CD4-positive, alpha-beta memory T cell (primary cell): ENCODE data around the gene ODF2L. TPM values are rescaled to one million over a fixed set of nuclear protein-coding genes. Genes with fewer than 3 reads are reported as not detected.

Source experiments
- CTCF ChIA-PET: fragments of 350-600 bp; sonication (Branson Sonifier 250); formaldehyde crosslinking; loops from one replicate; lab custom pipeline; 2021; ENCODE audit warnings: inconsistent platforms; ENCODE audit not compliant: partially characterized antibody; lab: Charles Lee
- POLR2A ChIA-PET: fragments of 350-600 bp; sonication (Branson Sonifier 250); formaldehyde crosslinking; loops from one replicate; lab custom pipeline; 2021; ENCODE audit not compliant: partially characterized antibody; lab: Charles Lee
- DNase-seq, 5 donors: peaks; one replicate each; pipeline versions ENCODE4 v3.0.0 to v3.0.0-alpha.2; 2020 to 2022; ENCODE audit warnings: mixed read lengths in 1 of 5
- H3K27ac ChIP-seq: one replicate; pipeline ENCODE4 v1.7.0; 2013; ENCODE audit warnings: low read depth, low read length
- H3K27me3 ChIP-seq: 2 replicates; pipeline ENCODE4 v1.7.0; 2013; ENCODE audit warnings: mild to moderate bottlenecking, low read length, moderate library complexity; ENCODE audit not compliant: insufficient read depth
- H3K36me3 ChIP-seq: 2 replicates; pipeline ENCODE4 v1.7.0; 2013; ENCODE audit warnings: mild to moderate bottlenecking, low read length, moderate library complexity; ENCODE audit not compliant: insufficient read depth
- H3K4me1 ChIP-seq: 2 replicates; pipeline ENCODE4 v1.7.0; 2013; ENCODE audit warnings: mild to moderate bottlenecking, low read length, moderate library complexity; ENCODE audit not compliant: insufficient read depth
- H3K4me3 ChIP-seq, 2 donors: one replicate each; pipeline ENCODE4 v1.7.0; 2013; ENCODE audit warnings: low read length in 2 of 2, mild to moderate bottlenecking in 1 of 2
- H3K9me3 ChIP-seq, 2 donors: one replicate each; pipeline ENCODE4 v1.7.0; 2013; ENCODE audit warnings: low read length in 2 of 2, control low read depth in 1 of 2; ENCODE audit not compliant: control insufficient read depth in 1 of 2
- H3K27ac Mint-ChIP-seq, 7 donors: one replicate each; pipeline ENCODE4 v1.8.0; 2020 to 2021; ENCODE audit warnings: mixed read lengths in 7 of 7, mild to moderate bottlenecking in 6 of 7, inconsistent platforms in 3 of 7, moderate library complexity in 3 of 7
- H3K27me3 Mint-ChIP-seq, 2 donors: one replicate each; pipeline ENCODE4 v1.8.0; 2020 to 2021; ENCODE audit warnings: mixed read lengths in 2 of 2
- H3K36me3 Mint-ChIP-seq, 2 donors: one replicate each; pipeline ENCODE4 v1.8.0; 2020 to 2021; ENCODE audit warnings: mixed read lengths in 2 of 2, inconsistent platforms in 1 of 2, mild to moderate bottlenecking in 1 of 2
- H3K4me1 Mint-ChIP-seq, 4 donors: one replicate each; pipeline ENCODE4 v1.8.0; 2020 to 2021; ENCODE audit warnings: mixed read lengths in 4 of 4, mild to moderate bottlenecking in 1 of 4
- H3K4me3 Mint-ChIP-seq, 8 donors: one replicate each; pipeline ENCODE4 v1.8.0; 2020 to 2021; ENCODE audit warnings: mixed read lengths in 8 of 8, mild to moderate bottlenecking in 7 of 8, moderate library complexity in 6 of 8, inconsistent platforms in 3 of 8
- H3K9me3 Mint-ChIP-seq, 8 donors: one replicate each; pipeline ENCODE4 v1.8.0; 2020 to 2021; ENCODE audit warnings: mixed read lengths in 8 of 8, mild to moderate bottlenecking in 5 of 8, inconsistent platforms in 3 of 8, moderate library complexity in 1 of 8
- intact Hi-C: fragments of 100-400 bp; cut with micrococcal nuclease; formaldehyde crosslinking; loops from one replicate; pipeline ENCODE4 v1.15.1; 2023
- polyA plus RNA-seq, 2 donors: library from polyadenylated mRNA; unstranded; fragments of 300-500 nt; fragmentation: Illumina TruSeq; gene quantifications; one replicate each; pipeline ENCODE4 v1.2.3, GENCODE V29; 2021
- total RNA-seq, 2 experiments: library from RNA; stranded (reverse); gene quantifications; one replicate each; pipeline ENCODE4 v1.2.3, GENCODE V29; 2021

The ODF2L gene
- total and polyA plus RNA-seq, 4 experiments from 2014 or later = 60.0 to 98.3 (median 78.8) TPM

- no peak overlapping the region for H3K27ac Mint-ChIP-seq
- peaks cover 0 to 14% (median 3%) of the 10 kb centered on the region in 8 donors for H3K9me3 Mint-ChIP-seq
- no peaks in the 10 kb centered on the region for H3K9me3 ChIP-seq
- H3K4me3 ChIP-seq = no peak overlapping the region
- POLR2A ChIA-PET = no interaction called here
- H3K36me3 Mint-ChIP-seq = peaks cover 0 to 1% of the 10 kb centered on the region in 2 donors
- H3K27me3 Mint-ChIP-seq = peaks cover 3% of the 10 kb centered on the region in 2 donors
- no peaks in the 10 kb centered on the region for H3K4me1 ChIP-seq
- H3K27ac ChIP-seq = no peak overlapping the region
- intact Hi-C loops = no loop called here
- peaks cover 0 to 2% (median 0%) of the 10 kb centered on the region in 4 donors for H3K4me1 Mint-ChIP-seq
- CTCF ChIA-PET = no interaction called here
- no peak overlapping the region for H3K4me3 Mint-ChIP-seq
- DNase-seq = no peak
- no peaks in the 10 kb centered on the region for H3K27me3 ChIP-seq
- no peaks in the 10 kb centered on the region for H3K36me3 ChIP-seq
These were observed 60.2 kb downstream of the ODF2L start for GRCh38 chr1:86335916-86336315.

- H3K4me1 ChIP-seq = no peaks in the 10 kb centered on the region
- DNase-seq = no peak
- Mint-ChIP-seq H3K4me3 (no peak overlapping the region), H3K27ac (peak overlapping the region in 1 of 7 donors; percentile 29), H3K27me3 (peaks cover 0 to 8% of the 10 kb centered on the region in 2 donors), H3K9me3 (peaks cover 0 to 2% (median 0%) of the 10 kb centered on the region in 8 donors), H3K4me1 (no peaks in the 10 kb centered on the region), H3K36me3 (no peaks in the 10 kb centered on the region)
- no peak overlapping the region for H3K27ac ChIP-seq
- no peak overlapping the region for H3K4me3 ChIP-seq
- intact Hi-C loops = no loop called here
- POLR2A ChIA-PET = no interaction called here
- no peaks in the 10 kb centered on the region for H3K36me3 ChIP-seq
- CTCF ChIA-PET = interaction anchor here (1.4 kb wide), 1 partner anchor 176 kb away, joined by 3 read pairs; no protein-coding TSS in a partner anchor
- H3K9me3 ChIP-seq = no peaks in the 10 kb centered on the region
- no peaks in the 10 kb centered on the region for H3K27me3 ChIP-seq
These were observed 70.9 kb downstream of the ODF2L start for GRCh38 chr1:86325264-86325663.

DNA sequence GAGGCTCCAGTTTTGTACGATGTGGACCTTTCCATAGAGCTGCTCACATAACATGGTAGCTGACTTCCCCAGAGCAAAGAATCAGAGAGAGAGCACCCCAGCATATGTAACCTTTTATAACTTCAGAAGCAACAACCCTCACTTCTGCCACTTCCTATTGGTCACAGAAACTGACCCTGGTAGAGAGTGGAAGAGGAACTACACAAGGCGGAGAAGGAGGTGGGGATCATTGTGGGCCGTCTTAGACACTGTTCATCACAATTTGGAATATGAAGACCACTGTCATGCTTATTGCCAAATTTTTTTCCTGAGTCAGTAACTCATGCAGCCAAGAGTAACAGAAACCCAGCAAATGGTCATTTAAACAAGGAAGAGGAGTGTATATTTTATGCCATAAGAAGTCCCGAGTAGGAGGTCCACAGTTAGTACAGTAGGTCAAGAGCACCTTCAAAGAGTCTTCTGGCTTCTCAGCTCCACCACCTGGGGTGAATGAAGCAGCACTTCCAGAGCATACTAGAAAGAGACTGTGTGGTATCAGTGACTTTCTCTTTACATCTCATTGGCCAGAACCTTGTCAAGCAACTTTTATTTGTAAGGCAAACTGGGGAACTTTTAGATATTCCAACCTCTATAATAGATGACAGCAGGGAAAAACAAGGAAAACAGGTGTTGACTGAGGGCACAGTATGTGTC, 71.8 kb downstream of the ODF2L start:
- intact Hi-C loops = no loop called here
- no peaks in the 10 kb centered on the region for H3K4me1 Mint-ChIP-seq
- Histone ChIP-seq H3K4me3 (no peak overlapping the region), H3K27ac (no peak overlapping the region), H3K27me3 (no peaks in the 10 kb centered on the region), H3K36me3 (no peaks in the 10 kb centered on the region), H3K4me1 (no peaks in the 10 kb centered on the region), H3K9me3 (no peaks in the 10 kb centered on the region)
- no peaks in the 10 kb centered on the region for H3K36me3 Mint-ChIP-seq
- ChIA-PET POLR2A (no interaction called here), CTCF (no interaction called here)
- H3K9me3 Mint-ChIP-seq = peaks cover 0 to 2% (median 0%) of the 10 kb centered on the region in 8 donors
- no peak overlapping the region for H3K4me3 Mint-ChIP-seq
- no peak for DNase-seq
- H3K27ac Mint-ChIP-seq = no peak overlapping the region
- peaks cover 0 to 4% of the 10 kb centered on the region in 2 donors for H3K27me3 Mint-ChIP-seq

GRCh38 chr1:86322241-86322640, 73.9 kb downstream of the ODF2L start:
- no peak overlapping the region for H3K27ac Mint-ChIP-seq
- CTCF ChIA-PET = no interaction called here
- intact Hi-C loops = no loop called here
- Histone ChIP-seq H3K9me3 (no peaks in the 10 kb centered on the region), H3K36me3 (no peaks in the 10 kb centered on the region), H3K4me1 (no peaks in the 10 kb centered on the region), H3K27ac (no peak overlapping the region), H3K4me3 (no peak overlapping the region), H3K27me3 (no peaks in the 10 kb centered on the region)
- H3K27me3 Mint-ChIP-seq = peaks cover 0 to 6% of the 10 kb centered on the region in 2 donors
- H3K36me3 Mint-ChIP-seq = no peaks in the 10 kb centered on the region
- no peaks in the 10 kb centered on the region for H3K4me1 Mint-ChIP-seq
- POLR2A ChIA-PET = no interaction called here
- H3K4me3 Mint-ChIP-seq = no peak overlapping the region
- no peak for DNase-seq
- peaks cover 0 to 1% (median 0%) of the 10 kb centered on the region in 8 donors for H3K9me3 Mint-ChIP-seq

DNA sequence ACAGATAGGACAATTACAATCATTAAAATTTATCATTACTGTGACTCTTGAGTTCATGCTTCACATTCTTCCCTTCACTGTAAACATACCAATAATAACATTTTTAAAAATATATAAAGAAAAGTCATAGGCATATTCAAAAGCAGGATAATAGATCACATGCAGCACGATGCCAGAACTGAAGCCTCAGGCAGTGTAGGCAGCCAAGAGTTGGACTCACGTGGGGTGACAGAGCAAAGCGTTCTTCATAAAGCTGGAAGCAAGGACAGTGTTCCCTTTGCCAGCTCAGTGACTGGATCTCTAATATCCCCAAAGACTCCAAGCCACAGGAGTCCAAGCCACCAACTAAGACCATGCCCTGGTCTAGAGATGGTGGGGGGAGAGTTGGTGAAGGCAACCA, 77.7 kb downstream of the ODF2L start:
- H3K27me3 ChIP-seq = no peaks in the 10 kb centered on the region
- no peaks in the 10 kb centered on the region for H3K9me3 ChIP-seq
- no peaks in the 10 kb centered on the region for H3K36me3 ChIP-seq
- no peaks in the 10 kb centered on the region for H3K4me1 ChIP-seq
- H3K27ac ChIP-seq = no peak overlapping the region
- ChIA-PET POLR2A (no interaction called here), CTCF (no interaction called here)
- DNase-seq = no peak
- H3K4me1 Mint-ChIP-seq = no peaks in the 10 kb centered on the region
- no peaks in the 10 kb centered on the region for H3K36me3 Mint-ChIP-seq
- H3K4me3 Mint-ChIP-seq = no peak overlapping the region
- peak overlapping the region in 1 of 7 donors; percentile 3 for H3K27ac Mint-ChIP-seq
- intact Hi-C loops = no loop called here
- H3K9me3 Mint-ChIP-seq = no peaks in the 10 kb centered on the region
- no peak overlapping the region for H3K4me3 ChIP-seq
- peaks cover 3 to 4% of the 10 kb centered on the region in 2 donors for H3K27me3 Mint-ChIP-seq

DNA sequence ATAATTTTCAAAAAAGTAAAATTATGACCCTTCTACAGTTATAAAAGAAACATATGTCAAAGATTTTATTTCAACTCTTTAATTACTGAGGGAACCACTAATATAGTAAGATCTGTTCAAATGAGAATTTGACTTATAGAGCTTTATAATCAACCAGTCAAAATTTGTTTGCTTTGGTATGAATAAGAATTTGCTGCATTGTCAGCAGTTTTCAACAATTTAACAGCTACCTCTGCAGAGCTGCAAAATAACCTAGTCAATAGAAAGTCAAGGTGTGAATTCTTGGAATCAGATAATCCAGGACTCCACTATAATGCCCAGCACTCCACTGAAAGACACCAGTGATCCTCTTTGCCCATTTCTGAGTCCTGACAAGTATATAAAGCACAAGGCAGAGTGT, 78.2 kb downstream of the ODF2L start:
- H3K4me1 Mint-ChIP-seq = no peaks in the 10 kb centered on the region
- H3K27me3 Mint-ChIP-seq = peaks cover 3 to 4% of the 10 kb centered on the region in 2 donors
- intact Hi-C loops = no loop called here
- H3K27ac ChIP-seq = no peak overlapping the region
- POLR2A ChIA-PET = no interaction called here
- no peaks in the 10 kb centered on the region for H3K27me3 ChIP-seq
- no peaks in the 10 kb centered on the region for H3K9me3 ChIP-seq
- DNase-seq = no peak
- no peaks in the 10 kb centered on the region for H3K4me1 ChIP-seq
- no peaks in the 10 kb centered on the region for H3K36me3 Mint-ChIP-seq
- H3K4me3 ChIP-seq = no peak overlapping the region
- H3K36me3 ChIP-seq = no peaks in the 10 kb centered on the region
- H3K9me3 Mint-ChIP-seq = no peaks in the 10 kb centered on the region
- H3K4me3 Mint-ChIP-seq = no peak overlapping the region
- CTCF ChIA-PET = no interaction called here
- no peak overlapping the region for H3K27ac Mint-ChIP-seq

DNA sequence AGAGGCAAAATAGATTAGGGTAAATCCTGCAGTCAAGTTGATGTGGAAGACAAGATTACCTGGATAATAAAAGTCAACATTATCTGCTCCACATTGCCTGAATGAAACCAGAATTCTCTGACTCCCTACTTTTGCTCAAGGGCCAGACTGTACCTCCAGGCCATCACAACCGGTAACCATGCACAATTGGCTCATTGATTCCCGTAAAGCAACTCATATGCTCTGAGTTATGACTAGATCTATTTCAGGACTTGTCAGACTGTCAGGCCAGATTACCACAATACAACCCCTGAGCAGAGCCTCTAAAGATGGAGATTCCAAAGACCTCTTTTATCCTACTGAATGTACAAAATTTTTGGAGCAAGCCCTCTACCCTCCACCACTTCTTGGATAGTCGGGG, 90.4 kb downstream of the ODF2L start:
- Histone ChIP-seq H3K4me1 (no peaks in the 10 kb centered on the region), H3K4me3 (no peak overlapping the region), H3K27me3 (no peaks in the 10 kb centered on the region), H3K36me3 (no peaks in the 10 kb centered on the region), H3K9me3 (no peaks in the 10 kb centered on the region), H3K27ac (no peak overlapping the region)
- Mint-ChIP-seq H3K4me1 (no peaks in the 10 kb centered on the region), H3K27ac (no peak overlapping the region), H3K27me3 (no peaks in the 10 kb centered on the region), H3K9me3 (peaks cover 0 to 15% (median 11%) of the 10 kb centered on the region in 8 donors), H3K4me3 (no peak overlapping the region), H3K36me3 (no peaks in the 10 kb centered on the region)
- ChIA-PET POLR2A (no interaction called here), CTCF (no interaction called here)
- intact Hi-C loops = no loop called here
- DNase-seq = no peak
